Measurements from ENCODE around the gene PAX1. TPM values are rescaled to one million over a fixed set of nuclear protein-coding genes. Genes with fewer than 3 reads are reported as not detected.
A peak's percentile ranks its signal among the peaks of the same experiment; 100 is the strongest.

Gene PAX1
- total and polyA plus RNA-seq, 5 donors from 2014 or later, result not detected

GRCh38 chr20:21677261-21677660, 28.2 kb upstream of the PAX1 start:
- H3K4me1 Mint-ChIP-seq, result no peaks in the 10 kb centered on the region
- no peak overlapping the region for H3K27ac Mint-ChIP-seq
- H3K27me3 ChIP-seq (ENCODE audit: control insufficient read depth, insufficient read depth, low read length), result no peaks in the 10 kb centered on the region
- DNase-seq (no peak), ATAC-seq (ENCODE audit: low read depth in 2 of 2) (no peak)
- no peaks in the 10 kb centered on the region for H3K36me3 ChIP-seq (ENCODE audit: control insufficient read depth, insufficient read depth, low read length)
- H3K9me3 ChIP-seq (ENCODE audit: control insufficient read depth in 2 of 2, low read length in 2 of 2), result no peaks in the 10 kb centered on the region
- no peak overlapping the region for H3K4me3 Mint-ChIP-seq
- peaks cover 0 to 5% (median 0%) of the 10 kb centered on the region in 7 donors for H3K9me3 Mint-ChIP-seq
- H3K4me3 ChIP-seq (ENCODE audit: low read depth, low read length), result no peak overlapping the region
- no peak overlapping the region for H3K27ac ChIP-seq (ENCODE audit: insufficient read depth, low read length, poor library complexity, severe bottlenecking)
- peaks cover 8% of the 10 kb centered on the region for H3K27me3 Mint-ChIP-seq
- no peaks in the 10 kb centered on the region for H3K36me3 Mint-ChIP-seq
- no peaks in the 10 kb centered on the region for H3K4me1 ChIP-seq (ENCODE audit: control insufficient read depth, insufficient read depth, low read length, poor library complexity, severe bottlenecking)

GRCh38 chr20:21677781-21678180, 27.7 kb upstream of the PAX1 start:
- Mint-ChIP-seq H3K4me3 (no peak overlapping the region), H3K9me3 (peaks cover 0 to 5% (median 0%) of the 10 kb centered on the region in 7 donors), H3K27ac (peak overlapping the region in 1 of 3 donors; percentile 39), H3K36me3 (no peaks in the 10 kb centered on the region), H3K27me3 (peaks cover 8% of the 10 kb centered on the region), H3K4me1 (no peaks in the 10 kb centered on the region)
- Histone ChIP-seq H3K4me1 (ENCODE audit: control insufficient read depth, insufficient read depth, low read length, poor library complexity, severe bottlenecking) (no peaks in the 10 kb centered on the region), H3K27ac (ENCODE audit: insufficient read depth, low read length, poor library complexity, severe bottlenecking) (no peak overlapping the region), H3K27me3 (ENCODE audit: control insufficient read depth, insufficient read depth, low read length) (no peaks in the 10 kb centered on the region), H3K36me3 (ENCODE audit: control insufficient read depth, insufficient read depth, low read length) (no peaks in the 10 kb centered on the region), H3K4me3 (ENCODE audit: low read depth, low read length) (no peak overlapping the region), H3K9me3 (ENCODE audit: control insufficient read depth in 2 of 2, low read length in 2 of 2) (no peaks in the 10 kb centered on the region)
- ATAC-seq (ENCODE audit: low read depth in 2 of 2), result no peak
- no peak for DNase-seq

- Histone ChIP-seq H3K9me3 (ENCODE audit: control insufficient read depth in 2 of 2, low read length in 2 of 2) (no peaks in the 10 kb centered on the region), H3K4me3 (ENCODE audit: low read depth, low read length) (no peak overlapping the region), H3K27ac (ENCODE audit: insufficient read depth, low read length, poor library complexity, severe bottlenecking) (no peak overlapping the region), H3K36me3 (ENCODE audit: control insufficient read depth, insufficient read depth, low read length) (no peaks in the 10 kb centered on the region), H3K4me1 (ENCODE audit: control insufficient read depth, insufficient read depth, low read length, poor library complexity, severe bottlenecking) (no peaks in the 10 kb centered on the region), H3K27me3 (ENCODE audit: control insufficient read depth, insufficient read depth, low read length) (no peaks in the 10 kb centered on the region)
- Mint-ChIP-seq H3K9me3 (peaks cover 0 to 2% (median 0%) of the 10 kb centered on the region in 7 donors), H3K4me1 (no peaks in the 10 kb centered on the region), H3K27ac (peak overlapping the region in 1 of 3 donors; percentile 60), H3K36me3 (no peaks in the 10 kb centered on the region), H3K4me3 (no peak overlapping the region), H3K27me3 (peaks cover 8% of the 10 kb centered on the region)
- DNase-seq, result no peak
- ATAC-seq (ENCODE audit: low read depth in 2 of 2), result no peak
These were observed 24.1 kb upstream of the PAX1 start for GRCh38 chr20:21681234-21681921.

- DNase-seq (no peak), ATAC-seq (ENCODE audit: low read depth in 2 of 2) (no peak)
- Histone ChIP-seq H3K4me3 (ENCODE audit: low read depth, low read length) (no peak overlapping the region), H3K27me3 (ENCODE audit: control insufficient read depth, insufficient read depth, low read length) (no peaks in the 10 kb centered on the region), H3K36me3 (ENCODE audit: control insufficient read depth, insufficient read depth, low read length) (no peaks in the 10 kb centered on the region), H3K27ac (ENCODE audit: insufficient read depth, low read length, poor library complexity, severe bottlenecking) (no peak overlapping the region), H3K4me1 (ENCODE audit: control insufficient read depth, insufficient read depth, low read length, poor library complexity, severe bottlenecking) (no peaks in the 10 kb centered on the region), H3K9me3 (ENCODE audit: control insufficient read depth in 2 of 2, low read length in 2 of 2) (no peaks in the 10 kb centered on the region)
- H3K9me3 Mint-ChIP-seq, result peaks cover 0 to 2% (median 0%) of the 10 kb centered on the region in 7 donors
- no peak overlapping the region for H3K4me3 Mint-ChIP-seq
- H3K36me3 Mint-ChIP-seq, result no peaks in the 10 kb centered on the region
- no peaks in the 10 kb centered on the region for H3K4me1 Mint-ChIP-seq
- H3K27me3 Mint-ChIP-seq, result peaks cover 8% of the 10 kb centered on the region
- H3K27ac Mint-ChIP-seq, result no peak overlapping the region
These were observed 23.5 kb upstream of the PAX1 start for GRCh38 chr20:21681922-21682318.

GRCh38 chr20:21682521-21682954, 22.9 kb upstream of the PAX1 start:
- Histone ChIP-seq H3K27ac (ENCODE audit: insufficient read depth, low read length, poor library complexity, severe bottlenecking) (no peak overlapping the region), H3K27me3 (ENCODE audit: control insufficient read depth, insufficient read depth, low read length) (no peaks in the 10 kb centered on the region), H3K36me3 (ENCODE audit: control insufficient read depth, insufficient read depth, low read length) (no peaks in the 10 kb centered on the region), H3K4me1 (ENCODE audit: control insufficient read depth, insufficient read depth, low read length, poor library complexity, severe bottlenecking) (no peaks in the 10 kb centered on the region), H3K4me3 (ENCODE audit: low read depth, low read length) (no peak overlapping the region), H3K9me3 (ENCODE audit: control insufficient read depth in 2 of 2, low read length in 2 of 2) (no peaks in the 10 kb centered on the region)
- Mint-ChIP-seq H3K27me3 (peaks cover 8% of the 10 kb centered on the region), H3K36me3 (no peaks in the 10 kb centered on the region), H3K4me3 (no peak overlapping the region), H3K4me1 (no peaks in the 10 kb centered on the region), H3K27ac (no peak overlapping the region), H3K9me3 (peaks cover 0 to 2% (median 0%) of the 10 kb centered on the region in 7 donors)
- DNase-seq (no peak), ATAC-seq (ENCODE audit: low read depth in 2 of 2) (no peak)

GRCh38 chr20:21684671-21685070, 20.8 kb upstream of the PAX1 start:
- Histone ChIP-seq H3K4me1 (ENCODE audit: control insufficient read depth, insufficient read depth, low read length, poor library complexity, severe bottlenecking) (no peaks in the 10 kb centered on the region), H3K27me3 (ENCODE audit: control insufficient read depth, insufficient read depth, low read length) (no peaks in the 10 kb centered on the region), H3K27ac (ENCODE audit: insufficient read depth, low read length, poor library complexity, severe bottlenecking) (no peak overlapping the region), H3K4me3 (ENCODE audit: low read depth, low read length) (no peak overlapping the region), H3K36me3 (ENCODE audit: control insufficient read depth, insufficient read depth, low read length) (no peaks in the 10 kb centered on the region), H3K9me3 (ENCODE audit: control insufficient read depth in 2 of 2, low read length in 2 of 2) (no peaks in the 10 kb centered on the region)
- H3K36me3 Mint-ChIP-seq, result no peaks in the 10 kb centered on the region
- peaks cover 8% of the 10 kb centered on the region for H3K27me3 Mint-ChIP-seq
- H3K4me1 Mint-ChIP-seq, result no peaks in the 10 kb centered on the region
- DNase-seq (no peak), ATAC-seq (ENCODE audit: low read depth in 2 of 2) (no peak)
- peaks cover 0 to 2% (median 0%) of the 10 kb centered on the region in 7 donors for H3K9me3 Mint-ChIP-seq
- no peak overlapping the region for H3K27ac Mint-ChIP-seq
- H3K4me3 Mint-ChIP-seq, result no peak overlapping the region

GRCh38 chr20:21685981-21686380, 19.5 kb upstream of the PAX1 start:
- no peaks in the 10 kb centered on the region for H3K4me1 Mint-ChIP-seq
- H3K36me3 Mint-ChIP-seq, result no peaks in the 10 kb centered on the region
- no peak overlapping the region for H3K4me3 Mint-ChIP-seq
- Histone ChIP-seq H3K4me3 (ENCODE audit: low read depth, low read length) (no peak overlapping the region), H3K36me3 (ENCODE audit: control insufficient read depth, insufficient read depth, low read length) (no peaks in the 10 kb centered on the region), H3K4me1 (ENCODE audit: control insufficient read depth, insufficient read depth, low read length, poor library complexity, severe bottlenecking) (no peaks in the 10 kb centered on the region), H3K9me3 (ENCODE audit: control insufficient read depth in 2 of 2, low read length in 2 of 2) (no peaks in the 10 kb centered on the region), H3K27me3 (ENCODE audit: control insufficient read depth, insufficient read depth, low read length) (no peaks in the 10 kb centered on the region), H3K27ac (ENCODE audit: insufficient read depth, low read length, poor library complexity, severe bottlenecking) (no peak overlapping the region)
- DNase-seq (no peak), ATAC-seq (ENCODE audit: low read depth in 2 of 2) (no peak)
- peaks cover 8% of the 10 kb centered on the region for H3K27me3 Mint-ChIP-seq
- no peak overlapping the region for H3K27ac Mint-ChIP-seq
- H3K9me3 Mint-ChIP-seq, result peaks cover 0 to 2% (median 0%) of the 10 kb centered on the region in 7 donors

GRCh38 chr20:21693322-21693721, 12.1 kb upstream of the PAX1 start:
- H3K4me3 Mint-ChIP-seq, result no peak overlapping the region
- no peaks in the 10 kb centered on the region for H3K36me3 ChIP-seq (ENCODE audit: control insufficient read depth, insufficient read depth, low read length)
- no peak overlapping the region for H3K27ac Mint-ChIP-seq
- DNase-seq, result peak in 1 of 3 donors; percentile 14
- H3K4me3 ChIP-seq (ENCODE audit: low read depth, low read length), result no peak overlapping the region
- no peak for ATAC-seq (ENCODE audit: low read depth in 2 of 2)
- H3K27me3 ChIP-seq (ENCODE audit: control insufficient read depth, insufficient read depth, low read length), result peaks cover 11% of the 10 kb centered on the region
- H3K27me3 Mint-ChIP-seq, result peaks cover 44% of the 10 kb centered on the region
- H3K9me3 Mint-ChIP-seq, result peaks cover 0 to under 1% (median 0%) of the 10 kb centered on the region in 7 donors
- H3K36me3 Mint-ChIP-seq, result no peaks in the 10 kb centered on the region
- H3K4me1 Mint-ChIP-seq, result no peaks in the 10 kb centered on the region
- H3K9me3 ChIP-seq (ENCODE audit: control insufficient read depth in 2 of 2, low read length in 2 of 2), result no peaks in the 10 kb centered on the region
- no peak overlapping the region for H3K27ac ChIP-seq (ENCODE audit: insufficient read depth, low read length, poor library complexity, severe bottlenecking)
- no peaks in the 10 kb centered on the region for H3K4me1 ChIP-seq (ENCODE audit: control insufficient read depth, insufficient read depth, low read length, poor library complexity, severe bottlenecking)

All from CD4-positive, CD25-positive, alpha-beta regulatory T cell (primary cell).